ENCODE results near the gene KIAA1328. TPM values are rescaled to one million over a fixed set of nuclear protein-coding genes. Genes with fewer than 3 reads are reported as not detected.

KIAA1328 gene
- polyA plus RNA-seq, 1 of the 3 experiments (the other 2 are of a cell fraction) = 2.6 TPM

GRCh38 chr18:36929601-36930000 is 100.7 kb downstream of the KIAA1328 start:
- H3K27ac ChIP-seq (ENCODE audit: low read depth in 2 of 2, low read length in 1 of 2) = no peak overlapping the region
- H4K20me1 ChIP-seq (ENCODE audit: insufficient read depth) = no peaks in the 10 kb centered on the region
- TF ChIP-seq PBX3 (IDR thresholded peaks at IDR 0.05) (no peak), NRF1 (IDR thresholded peaks at IDR 0.05; ENCODE audit: low read depth, low read length) (no peak), MAX (IDR thresholded peaks at IDR 0.05; ENCODE audit: low read depth) (no peak), MXI1 (IDR thresholded peaks at IDR 0.05; ENCODE audit: low read depth, low read length) (no peak), CTCF (IDR thresholded peaks at IDR 0.05) (no peak), GATA2 (CRISPR knock-in tag; IDR thresholded peaks at IDR 0.05) (no peak)
- H3K4me3 ChIP-seq (ENCODE audit: low read depth in 2 of 2, low read length in 1 of 2) = no peak overlapping the region
- no peak for DNase-seq
- H3K4me2 ChIP-seq = no peak overlapping the region
- H3K79me2 ChIP-seq (ENCODE audit: insufficient read depth) = no peaks in the 10 kb centered on the region
- no peak overlapping the region for H2AFZ ChIP-seq (ENCODE audit: low read depth)
- H3K4me1 ChIP-seq (ENCODE audit: control insufficient read depth in 1 of 2, insufficient read depth in 2 of 2, low read depth in 1 of 2, low read length in 1 of 2) = no peaks in the 10 kb centered on the region
- POLR2A ChIA-PET = no interaction called here
- no peaks in the 10 kb centered on the region for H3K9me2 ChIP-seq
- no peaks in the 10 kb centered on the region for H3K9me3 ChIP-seq
- no peaks in the 10 kb centered on the region for H3K27me3 ChIP-seq (ENCODE audit: insufficient read depth)
- CTCF ChIA-PET = interaction anchor here (1.0 kb wide), 1 partner anchor 12 kb away, joined by 3 read pairs; no protein-coding TSS in a partner anchor
- no peaks in the 10 kb centered on the region for H3K36me3 ChIP-seq (replicated peaks in 1 of 2; ENCODE audit: control insufficient read depth in 1 of 2, insufficient read depth in 2 of 2, low read length in 1 of 2)
- H3F3A ChIP-seq (replicated peaks; ENCODE audit: insufficient read depth) = no peaks in the 10 kb centered on the region
- H3K9ac ChIP-seq = no peak overlapping the region
- 100% methylated on average over 2 of the region's 2 CpGs for WGBS (ENCODE audit: low lambda C conversion rate)

GRCh38 chr18:36931106-36931505 is 102.2 kb downstream of the KIAA1328 start:
- H4K20me1 ChIP-seq (ENCODE audit: insufficient read depth) = no peaks in the 10 kb centered on the region
- H2AFZ ChIP-seq (ENCODE audit: low read depth) = no peak overlapping the region
- no peaks in the 10 kb centered on the region for H3K9me3 ChIP-seq
- WGBS (ENCODE audit: low lambda C conversion rate) = 94% methylated on average over 2 of the region's 4 CpGs
- CTCF ChIA-PET = interaction anchor here (1.4 to 2.2 kb wide), 2 partner anchors 11 to 257 kb away, joined by 4 to 12 read pairs; no protein-coding TSS in a partner anchor
- no peak overlapping the region for H3K4me3 ChIP-seq (ENCODE audit: low read depth in 2 of 2, low read length in 1 of 2)
- H3K27ac ChIP-seq (ENCODE audit: low read depth in 2 of 2, low read length in 1 of 2) = no peak overlapping the region
- no peaks in the 10 kb centered on the region for H3K79me2 ChIP-seq (ENCODE audit: insufficient read depth)
- POLR2A ChIA-PET = no interaction called here
- no peak for DNase-seq
- no peaks in the 10 kb centered on the region for H3K9me2 ChIP-seq
- no peaks in the 10 kb centered on the region for H3K27me3 ChIP-seq (ENCODE audit: insufficient read depth)
- no peaks in the 10 kb centered on the region for H3K36me3 ChIP-seq (replicated peaks in 1 of 2; ENCODE audit: control insufficient read depth in 1 of 2, insufficient read depth in 2 of 2, low read length in 1 of 2)
- H3F3A ChIP-seq (replicated peaks; ENCODE audit: insufficient read depth) = no peaks in the 10 kb centered on the region
- H3K4me2 ChIP-seq = no peak overlapping the region
- no peak overlapping the region for H3K9ac ChIP-seq
- H3K4me1 ChIP-seq (ENCODE audit: control insufficient read depth in 1 of 2, insufficient read depth in 2 of 2, low read depth in 1 of 2, low read length in 1 of 2) = no peaks in the 10 kb centered on the region
- no peak for TF ChIP-seq RCOR1 (IDR thresholded peaks at IDR 0.05; ENCODE audit: low read length)
- no peak for TF ChIP-seq NRF1 (IDR thresholded peaks at IDR 0.05; ENCODE audit: low read depth, low read length)
- TF ChIP-seq FOXM1 (IDR thresholded peaks at IDR 0.05; ENCODE audit: low read depth) = no peak
- no peak for TF ChIP-seq TCF12 (IDR thresholded peaks at IDR 0.05)
- TF ChIP-seq IRF3 (IDR thresholded peaks at IDR 0.05; ENCODE audit: low read depth, low read length) = no peak
- TF ChIP-seq USF2 (IDR thresholded peaks at IDR 0.05; ENCODE audit: borderline replicate concordance, low read depth, low read length) = no peak
- TF ChIP-seq CHD2 (IDR thresholded peaks at IDR 0.05; ENCODE audit: low read length, partially characterized antibody) = no peak
- no peak for TF ChIP-seq CTCF (IDR thresholded peaks at IDR 0.05)
- no peak for TF ChIP-seq FOXJ3 (CRISPR knock-in tag; IDR thresholded peaks at IDR 0.05)
- no peak for TF ChIP-seq RAD21 (IDR thresholded peaks at IDR 0.05; ENCODE audit: low read length)
- TF ChIP-seq PBX3 (IDR thresholded peaks at IDR 0.05) = no peak
- TF ChIP-seq RFX5 (IDR thresholded peaks at IDR 0.05; ENCODE audit: low read length) = no peak
- no peak for TF ChIP-seq MXI1 (IDR thresholded peaks at IDR 0.05; ENCODE audit: low read depth, low read length)
- TF ChIP-seq USF1 (IDR thresholded peaks at IDR 0.05; ENCODE audit: borderline replicate concordance, low read depth) = no peak
- no peak for TF ChIP-seq MEF2A (IDR thresholded peaks at IDR 0.05; ENCODE audit: borderline replicate concordance, low read depth)
- TF ChIP-seq TEAD4 (IDR thresholded peaks at IDR 0.05; ENCODE audit: borderline replicate concordance, insufficient read depth) = no peak

Measured in SK-N-SH (cell line).